Right cardiac atrium (tissue), 5 donors: Measurements from ENCODE around the gene FAM107B. TPM values are rescaled to one million over a fixed set of nuclear protein-coding genes. Genes with fewer than 3 reads are reported as not detected.
A peak's percentile ranks its signal among the peaks of the same experiment; 100 is the strongest.
"Not testable (repeated sequence)": the region's sequence is repeated elsewhere in the genome, so short reads cannot be mapped to it uniquely, and the experiment has no call there.

Source experiments
- ATAC-seq, 2 donors: fragments of 200-7000 bp; cut with Tn5 transposase; one replicate each; pipeline versions ENCODE4 v1.8.0 to v1.9.1; 2020; ENCODE audit warnings: moderate library complexity in 2 of 2, mild to moderate bottlenecking in 1 of 2
- DNase-seq, 3 donors: peaks; one replicate each; pipeline ENCODE4 v3.0.0-alpha.2; 2020
- H3K27ac ChIP-seq: one replicate; pipeline ENCODE4 v1.5.1; 2013; ENCODE audit warnings: mild to moderate bottlenecking, low read length, control low read depth, moderate library complexity
- H3K27me3 ChIP-seq: one replicate; pipeline ENCODE4 v1.6.1; 2013; ENCODE audit not compliant: control insufficient read depth, insufficient read depth
- H3K4me1 ChIP-seq: one replicate; pipeline ENCODE4 v1.6.1; 2013; ENCODE audit warnings: low read length; ENCODE audit not compliant: control insufficient read depth, insufficient read depth
- H3K4me3 ChIP-seq: one replicate; pipeline ENCODE4 v1.5.1; 2013; ENCODE audit warnings: low read length, control low read depth
- H3K9me3 ChIP-seq: one replicate; pipeline ENCODE4 v1.6.1; 2013; ENCODE audit warnings: low read length; ENCODE audit not compliant: control insufficient read depth
- WGBS: extraction: QIAGEN DNeasy Blood & Tissue Kit; methylation state at CpG from one replicate; pipeline ENCODE4 v1.1.7; 2013; 5-methylcytosine and 5-hydroxymethylcytosine counted together
- intact Hi-C, 4 donors: fragments of 100-400 bp; cut with DNase I; formaldehyde crosslinking; loops; one replicate each; pipeline versions ENCODE4 v1.11.0 to v1.14.0; 2022 to 2023
- polyA plus RNA-seq: library from polyadenylated mRNA; stranded (reverse); fragments of 200-250 nt; gene quantifications from one replicate; pipeline ENCODE4 v1.2.3, GENCODE V29; 2013
- total RNA-seq, 4 donors: library from RNA; stranded (reverse); fragmentation: NEBNext Ultra II Directional; extraction: Animal tissue kit (Norgen Biotek cat#: 25700); gene quantifications; one replicate each; pipeline ENCODE4 v1.2.1, GENCODE V29; 2021
- donor health status: healthy with polysubstance abuse.
- donor health status: DM: no; HTN: yes; CAD: no.
- donor health status: DM: no; HTN: no; CAD: no.
- donor health status: DM: no; HTN: yes; CAD: no; lungs with severe emphysema.
- donor health status: DM: yes; HTN: yes; CAD: no.

Gene FAM107B
- total and polyA plus RNA-seq, 5 donors: 4.3 to 18.7 (median 8.0) TPM

DNA sequence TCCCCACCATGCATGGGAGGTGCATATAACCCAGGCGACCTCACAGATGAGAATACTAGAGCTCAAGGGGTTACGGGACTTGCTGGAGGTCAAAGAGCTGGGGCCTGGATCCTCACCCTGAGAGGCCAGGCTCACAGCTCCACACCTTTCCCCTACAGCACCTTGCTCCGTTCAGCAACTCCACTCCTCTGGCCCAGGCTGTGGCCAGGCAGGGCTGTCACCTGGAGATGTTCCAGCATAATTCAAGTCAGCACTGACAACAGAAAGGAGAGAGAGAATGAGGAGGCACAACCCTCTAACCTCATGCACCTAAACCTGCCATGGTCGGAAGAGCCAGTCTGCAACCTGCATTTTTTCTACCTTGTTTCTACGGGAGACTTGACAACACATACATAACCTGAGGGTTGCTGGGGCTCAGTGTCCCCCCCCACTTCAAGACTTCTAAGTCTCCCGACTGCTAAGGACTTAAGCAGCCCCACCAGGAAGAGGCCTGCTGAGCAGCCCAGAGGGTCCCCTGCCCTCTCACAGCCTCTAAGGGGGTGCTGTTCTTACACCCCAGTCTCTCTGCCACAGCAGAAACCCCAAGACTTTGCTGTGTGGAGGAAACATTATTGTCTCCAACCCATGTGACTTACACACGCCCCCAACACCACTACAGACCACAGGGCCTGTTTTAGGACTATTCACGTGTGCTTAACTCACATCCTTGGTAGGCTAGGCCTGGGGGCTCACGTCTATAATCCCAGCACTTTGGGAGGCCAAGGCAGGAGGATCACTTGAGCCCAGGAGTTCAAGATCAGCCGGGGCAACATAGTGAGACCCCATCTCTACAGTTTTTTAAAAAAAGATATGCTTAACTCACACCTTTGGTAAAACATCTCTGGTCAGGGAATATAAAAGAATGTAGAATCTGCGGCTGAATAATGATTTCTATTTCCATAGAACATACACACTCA is 175.6 kb downstream of the FAM107B start:
- Histone ChIP-seq H3K27me3 (no peaks in the 10 kb centered on the region), H3K4me3 (no peak overlapping the region), H3K4me1 (peaks cover 3% of the 10 kb centered on the region), H3K27ac (no peak overlapping the region), H3K9me3 (no peaks in the 10 kb centered on the region)
- WGBS: 91% methylated on average over 11 of the region's 11 CpGs
- intact Hi-C loops: no loop called here
- ATAC-seq (no peak), DNase-seq (no peak)

GRCh38 chr10:14595526-14596182 is 179.0 kb downstream of the FAM107B start:
- Histone ChIP-seq H3K4me1 (no peaks in the 10 kb centered on the region), H3K4me3 (no peak overlapping the region), H3K9me3 (no peaks in the 10 kb centered on the region), H3K27me3 (no peaks in the 10 kb centered on the region), H3K27ac (no peak overlapping the region)
- no peak for DNase-seq
- 92% methylated on average over 11 of the region's 11 CpGs for WGBS
- ATAC-seq: no peak
- intact Hi-C loops: no loop called here

DNA sequence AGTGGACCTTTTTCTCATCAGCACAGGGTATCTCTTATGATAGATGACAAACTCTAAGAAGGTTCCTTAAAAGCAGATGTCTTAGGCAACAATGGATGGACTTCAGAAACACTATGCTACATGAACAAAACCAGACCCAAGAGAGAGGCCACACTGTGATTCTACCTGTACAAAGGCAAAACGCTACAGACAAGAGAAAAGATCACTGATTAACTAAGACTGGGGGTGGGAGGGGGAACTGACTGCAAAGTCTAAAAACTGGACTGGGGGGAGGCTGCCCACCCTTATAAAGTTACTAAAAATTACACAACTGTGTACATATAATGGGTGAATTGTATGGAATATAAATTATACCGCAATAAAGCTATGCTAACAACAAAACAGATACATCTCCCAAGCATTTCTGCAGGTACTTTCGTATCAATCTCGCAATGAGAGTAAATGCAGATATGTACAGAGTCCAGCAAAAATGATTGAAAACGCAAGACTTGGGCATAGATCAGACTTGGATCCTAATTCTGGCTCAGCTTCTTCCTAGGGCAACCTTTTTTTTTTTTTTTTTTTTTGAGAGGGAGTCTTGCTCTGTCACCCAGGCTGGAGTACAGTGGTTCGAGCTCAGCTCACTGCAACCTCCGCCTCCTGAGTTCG is 179.7 kb downstream of the FAM107B start:
- no peak for ATAC-seq
- no peak for DNase-seq
- H3K27me3 ChIP-seq: no peaks in the 10 kb centered on the region
- no peaks in the 10 kb centered on the region for H3K4me1 ChIP-seq
- H3K9me3 ChIP-seq: no peaks in the 10 kb centered on the region
- intact Hi-C loops: no loop called here
- H3K4me3 ChIP-seq: no peak overlapping the region
- WGBS: 97% methylated on average over 8 of the region's 8 CpGs
- H3K27ac ChIP-seq: no peak overlapping the region

GRCh38 chr10:14593806-14594205 is 180.9 kb downstream of the FAM107B start:
- 85% methylated on average over 3 of the region's 3 CpGs for WGBS
- Histone ChIP-seq H3K27me3 (no peaks in the 10 kb centered on the region), H3K27ac (no peak overlapping the region), H3K4me1 (no peaks in the 10 kb centered on the region), H3K9me3 (no peaks in the 10 kb centered on the region), H3K4me3 (no peak overlapping the region)
- ATAC-seq (no peak), DNase-seq (no peak)
- intact Hi-C loops: no loop called here

GRCh38 chr10:14592566-14592965 is 182.1 kb downstream of the FAM107B start:
- H3K4me3 ChIP-seq: no peak overlapping the region
- no peaks in the 10 kb centered on the region for H3K27me3 ChIP-seq
- 76% methylated on average over 6 of the region's 6 CpGs for WGBS
- peak in 1 of 2 donors; percentile 48 for ATAC-seq
- no peaks in the 10 kb centered on the region for H3K9me3 ChIP-seq
- peak overlapping the region; percentile 35 for H3K27ac ChIP-seq
- intact Hi-C loops: no loop called here
- DNase-seq: no peak
- no peaks in the 10 kb centered on the region for H3K4me1 ChIP-seq

GRCh38 chr10:14592026-14592425 is 182.7 kb downstream of the FAM107B start:
- intact Hi-C loops: no loop called here
- DNase-seq: no peak
- Histone ChIP-seq H3K27ac (no peak overlapping the region), H3K27me3 (no peaks in the 10 kb centered on the region), H3K9me3 (no peaks in the 10 kb centered on the region), H3K4me1 (no peaks in the 10 kb centered on the region), H3K4me3 (no peak overlapping the region)
- ATAC-seq: no peak
- 94% methylated on average over 5 of the region's 5 CpGs for WGBS

DNA sequence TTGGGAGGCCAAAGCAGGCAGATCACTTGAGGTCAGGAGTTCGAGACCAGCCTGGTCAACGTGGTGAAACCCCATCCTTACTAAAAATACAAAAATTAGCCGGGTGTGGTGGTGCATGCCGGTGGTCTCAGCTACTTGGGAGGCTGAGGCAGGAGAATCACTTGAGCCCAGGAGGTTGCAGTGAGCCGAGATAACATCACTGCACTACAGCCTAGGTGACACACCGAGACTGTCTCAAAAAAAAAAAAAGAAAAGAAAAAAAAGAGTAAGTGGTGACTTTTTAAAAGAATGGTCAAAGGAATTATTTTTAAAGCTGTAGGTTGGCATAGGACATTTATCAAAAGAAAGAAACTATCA is 185.8 kb downstream of the FAM107B start:
- intact Hi-C loops, H3K27ac ChIP-seq, H3K4me1 ChIP-seq, DNase-seq, ATAC-seq, H3K4me3 ChIP-seq, H3K9me3 ChIP-seq, H3K27me3 ChIP-seq: not testable (repeated sequence)
- WGBS: 93% methylated on average over 6 of the region's 6 CpGs

DNA sequence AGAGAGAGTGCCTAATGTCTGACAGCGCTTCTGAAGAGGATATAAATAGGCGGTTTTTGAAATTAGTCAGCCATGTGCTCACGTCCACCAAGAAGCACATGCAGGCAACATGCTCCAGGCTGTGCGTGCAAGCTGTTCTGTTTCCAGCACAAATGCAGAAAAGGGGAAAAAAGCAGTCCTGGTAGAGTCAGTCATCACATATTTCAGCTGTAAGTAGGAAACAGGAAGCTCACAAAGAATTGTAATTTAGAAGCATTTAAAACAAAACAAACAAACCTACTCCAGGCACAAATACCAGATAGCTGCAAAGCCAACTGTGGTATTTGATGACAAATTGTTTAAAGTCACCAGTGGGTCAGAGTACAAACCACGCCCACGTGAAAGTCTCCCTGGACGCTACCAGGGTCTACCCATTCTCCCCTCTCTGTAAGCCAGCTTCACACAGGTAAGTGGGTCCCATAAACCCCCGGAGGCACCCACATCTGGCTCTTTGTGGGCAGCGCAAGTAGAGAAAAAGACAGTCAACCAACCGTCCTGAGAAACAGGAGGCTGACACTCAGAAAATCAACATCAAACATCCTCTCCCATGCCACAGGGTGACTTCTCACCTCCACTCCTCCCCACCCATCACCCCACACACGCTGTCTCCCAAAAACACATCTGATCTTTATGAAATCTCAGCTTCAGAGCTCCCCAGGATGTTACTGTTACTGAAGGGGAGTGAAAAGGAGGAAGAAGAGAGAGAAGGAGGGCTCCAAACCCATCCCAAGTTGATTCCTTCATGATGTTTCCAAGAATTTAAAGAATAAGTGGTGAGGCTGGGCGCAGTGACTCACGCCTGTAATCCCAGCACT is 186.4 kb downstream of the FAM107B start:
- intact Hi-C loops: no loop called here
- Histone ChIP-seq H3K27ac (no peak overlapping the region), H3K4me1 (no peaks in the 10 kb centered on the region), H3K9me3 (no peaks in the 10 kb centered on the region), H3K27me3 (no peaks in the 10 kb centered on the region), H3K4me3 (no peak overlapping the region)
- ATAC-seq (peak; percentile 39 to 56), DNase-seq (no peak)
- WGBS: 69% methylated on average over 13 of the region's 13 CpGs

GRCh38 chr10:14587540-14588083 is 187.1 kb downstream of the FAM107B start:
- no peak for ATAC-seq
- Histone ChIP-seq H3K4me3 (no peak overlapping the region), H3K9me3 (no peaks in the 10 kb centered on the region), H3K4me1 (no peaks in the 10 kb centered on the region), H3K27me3 (no peaks in the 10 kb centered on the region), H3K27ac (no peak overlapping the region)
- no peak for DNase-seq
- intact Hi-C loops: no loop called here
- WGBS: 72% methylated on average over 6 of the region's 6 CpGs

DNA sequence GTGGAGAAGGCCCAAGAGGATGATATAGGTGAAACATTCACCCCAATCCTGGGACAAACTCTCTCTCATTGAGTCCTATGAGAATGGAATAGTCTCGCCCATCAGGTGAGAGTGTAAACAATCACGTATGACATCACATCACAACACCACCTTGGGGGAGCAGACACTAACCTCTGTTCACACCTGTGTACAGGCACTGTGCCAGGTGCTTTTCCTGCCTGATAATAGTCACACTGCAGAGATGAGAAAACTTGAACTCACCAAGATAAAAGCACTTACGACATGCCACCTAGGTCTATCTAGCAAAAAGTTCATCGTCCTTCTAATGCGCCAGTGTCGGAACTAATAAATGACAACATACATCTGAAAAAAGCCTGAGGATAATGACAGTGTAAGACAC is 187.8 kb downstream of the FAM107B start:
- Histone ChIP-seq H3K4me1 (no peaks in the 10 kb centered on the region), H3K27ac (no peak overlapping the region)
- no peak for DNase-seq

More for the DNA sequence above, 187.8 kb downstream of the FAM107B start:
- intact Hi-C loops: no loop called here
- H3K4me3 ChIP-seq: no peak overlapping the region
- WGBS: 90% methylated on average over 6 of the region's 6 CpGs
- H3K27me3 ChIP-seq: no peaks in the 10 kb centered on the region
- H3K9me3 ChIP-seq: no peaks in the 10 kb centered on the region
- no peak for ATAC-seq
